Osteoblast (primary cell): ENCODE results near the gene CTSV. TPM values are rescaled to one million over a fixed set of nuclear protein-coding genes. Genes with fewer than 3 reads are reported as not detected.

Experiments used
- DNase-seq: peaks from one replicate; pipeline ENCODE4 v3.0.0; 2011; ENCODE audit warnings: low spot score, mixed read lengths; ENCODE audit not compliant: insufficient read length; ENCODE audit errors: missing footprints
- H2AFZ ChIP-seq: 2 replicates; pipeline ENCODE4 v1.6.0; 2011; ENCODE audit warnings: mild to moderate bottlenecking, low read length
- H3K27ac ChIP-seq: 2 replicates; pipeline ENCODE4 v1.5.1; 2011; ENCODE audit warnings: mild to moderate bottlenecking, low read depth, low read length, moderate library complexity
- H3K27me3 ChIP-seq: 2 replicates; pipeline ENCODE4 v1.6.0; 2012; ENCODE audit warnings: mild to moderate bottlenecking, control low read depth, inconsistent platforms, low read length, moderate library complexity; ENCODE audit not compliant: insufficient read depth
- H3K36me3 ChIP-seq: 2 replicates; pipeline ENCODE4 v1.5.1; 2011; ENCODE audit warnings: mild to moderate bottlenecking, low read length, control low read depth, moderate library complexity; ENCODE audit not compliant: insufficient read depth
- H3K4me1 ChIP-seq: 2 replicates; pipeline ENCODE4 v1.5.1; 2011; ENCODE audit warnings: mild to moderate bottlenecking, low read length, control low read depth, moderate library complexity; ENCODE audit not compliant: insufficient read depth
- H3K4me2 ChIP-seq: 2 replicates; pipeline ENCODE4 v1.6.0; 2011; ENCODE audit warnings: mild to moderate bottlenecking, low read length; ENCODE audit not compliant: insufficient read depth
- H3K4me3 ChIP-seq: fragments of 200-600 bp; sonication (generic); 3 replicates; pipeline ENCODE4 v1.5.1; 2012; ENCODE audit warnings: mild to moderate bottlenecking, low read length, inconsistent platforms; ENCODE audit not compliant: insufficient read depth
- H3K79me2 ChIP-seq: 2 replicates; pipeline ENCODE4 v1.6.0; 2012; ENCODE audit warnings: mild to moderate bottlenecking, low read length, control low read depth, inconsistent platforms; ENCODE audit not compliant: insufficient read depth
- H3K9me3 ChIP-seq: 2 replicates; pipeline ENCODE4 v1.5.1; 2011; ENCODE audit warnings: low read depth, low read length, control low read depth
- H4K20me1 ChIP-seq: 2 replicates; pipeline ENCODE4 v1.6.0; 2012; ENCODE audit warnings: mild to moderate bottlenecking, low read length, control low read depth; ENCODE audit not compliant: insufficient read depth
- CTCF ChIP-seq: IDR thresholded peaks from 2 replicates; pipeline ENCODE4 v1.5.1; 2011; ENCODE audit warnings: mild to moderate bottlenecking, low read depth, low read length, moderate library complexity; ENCODE audit errors: extremely low read depth
- total RNA-seq: library from RNA; depleted of rRNA; stranded (reverse); fragments of >200 nt; gene quantifications from 2 replicates; pipeline ENCODE4 v1.2.3, GENCODE V29; 2012

The CTSV gene
- total RNA-seq, 1 donor, result 0.36 TPM

GRCh38 chr9:97053717-97054116 lies 14.8 kb upstream of the CTSV start:
- H4K20me1 ChIP-seq, result no peaks in the 10 kb centered on the region
- H2AFZ ChIP-seq, result no peak overlapping the region
- no peaks in the 10 kb centered on the region for H3K27me3 ChIP-seq
- no peak for DNase-seq
- TF ChIP-seq CTCF, result no peak
- no peaks in the 10 kb centered on the region for H3K36me3 ChIP-seq
- no peak overlapping the region for H3K4me2 ChIP-seq
- H3K79me2 ChIP-seq, result no peaks in the 10 kb centered on the region
- no peak overlapping the region for H3K4me3 ChIP-seq
- H3K4me1 ChIP-seq, result no peaks in the 10 kb centered on the region
- H3K9me3 ChIP-seq, result no peaks in the 10 kb centered on the region
- H3K27ac ChIP-seq, result no peak overlapping the region

GRCh38 chr9:97052735-97053134 lies 13.8 kb upstream of the CTSV start:
- H3K4me1 ChIP-seq, result no peaks in the 10 kb centered on the region
- no peak overlapping the region for H3K27ac ChIP-seq
- H3K36me3 ChIP-seq, result no peaks in the 10 kb centered on the region
- no peaks in the 10 kb centered on the region for H3K9me3 ChIP-seq
- no peaks in the 10 kb centered on the region for H4K20me1 ChIP-seq
- no peaks in the 10 kb centered on the region for H3K79me2 ChIP-seq
- no peak overlapping the region for H2AFZ ChIP-seq
- no peaks in the 10 kb centered on the region for H3K27me3 ChIP-seq
- no peak overlapping the region for H3K4me3 ChIP-seq
- H3K4me2 ChIP-seq, result no peak overlapping the region
- no peak for TF ChIP-seq CTCF
- DNase-seq, result no peak

- H3K4me1 ChIP-seq, result no peaks in the 10 kb centered on the region
- H3K9me3 ChIP-seq, result no peaks in the 10 kb centered on the region
- H2AFZ ChIP-seq, result no peak overlapping the region
- H3K4me3 ChIP-seq, result no peak overlapping the region
- no peak overlapping the region for H3K27ac ChIP-seq
- H4K20me1 ChIP-seq, result no peaks in the 10 kb centered on the region
- H3K27me3 ChIP-seq, result no peaks in the 10 kb centered on the region
- no peak for DNase-seq
- no peaks in the 10 kb centered on the region for H3K79me2 ChIP-seq
- no peak overlapping the region for H3K4me2 ChIP-seq
- no peak for TF ChIP-seq CTCF
- no peaks in the 10 kb centered on the region for H3K36me3 ChIP-seq
Observed at GRCh38 chr9:97046228-97046627, 7.3 kb upstream of the CTSV start.

- Histone ChIP-seq H3K4me3 (no peak overlapping the region), H3K9me3 (no peaks in the 10 kb centered on the region), H3K27ac (no peak overlapping the region), H3K4me2 (no peak overlapping the region), H3K36me3 (no peaks in the 10 kb centered on the region), H3K4me1 (no peaks in the 10 kb centered on the region), H4K20me1 (no peaks in the 10 kb centered on the region), H2AFZ (no peak overlapping the region), H3K79me2 (no peaks in the 10 kb centered on the region), H3K27me3 (no peaks in the 10 kb centered on the region)
- no peak for TF ChIP-seq CTCF
- DNase-seq, result no peak
Observed at GRCh38 chr9:97045300-97045699, 6.4 kb upstream of the CTSV start.
